Gastrocnemius medialis (tissue), 4 donors: Measurements from ENCODE around the gene XPO4. TPM values are rescaled to one million over a fixed set of nuclear protein-coding genes. Genes with fewer than 3 reads are reported as not detected.

Experiments
- ATAC-seq, 2 donors: fragments of 150-250 bp; one replicate each; pipeline ENCODE4 v1.9.1; 2016
- DNase-seq, 2 donors: peaks; one replicate each; pipeline ENCODE4 v3.0.0-alpha.2; 2019
- H3K27ac ChIP-seq, 4 donors: fragments of 200-600 bp; sonication (generic); 1 replicate in 1 of 4; 2 replicates in 3 of 4; pipeline ENCODE4 v1.5.1; 2016 to 2018; ENCODE audit warnings: mild to moderate bottlenecking in 2 of 4, moderate library complexity in 1 of 4
- H3K27me3 ChIP-seq, 3 donors: fragments of 200-600 bp; sonication (generic) in 2 of 3; 1 replicate in 1 of 3; 2 replicates in 2 of 3; pipeline versions ENCODE4 v1.5.1 to v1.6.0; 2016 to 2019; ENCODE audit warnings: mild to moderate bottlenecking in 1 of 3, moderate library complexity in 1 of 3
- H3K36me3 ChIP-seq, 2 donors: fragments of 200-600 bp; sonication (generic) in 1 of 2; one replicate each; pipeline ENCODE4 v1.5.1; 2017 to 2018
- H3K4me1 ChIP-seq, 2 donors: fragments of 200-600 bp; sonication (generic) in 1 of 2; one replicate each; pipeline ENCODE4 v1.5.1; 2016 to 2017; ENCODE audit warnings: mild to moderate bottlenecking in 2 of 2
- H3K4me3 ChIP-seq, 4 donors: fragments of 200-600 bp; sonication (generic) in 3 of 4; 1 replicate in 1 of 4; 2 replicates in 3 of 4; pipeline ENCODE4 v1.5.1; 2016 to 2019; ENCODE audit warnings: mild to moderate bottlenecking in 2 of 4
- H3K9me3 ChIP-seq, 3 donors: fragments of 200-600 bp; sonication (generic) in 2 of 3; 1 replicate in 1 of 3; 2 replicates in 2 of 3; pipeline ENCODE4 v1.5.1; 2016 to 2019
- POLR2A ChIP-seq, 2 donors: fragments of 450-650 bp; IDR thresholded peaks; one replicate each; pipeline ENCODE4 v1.6.1; 2017; ENCODE audit warnings: antibody characterized with exemption in 2 of 2, mild to moderate bottlenecking in 2 of 2, moderate library complexity in 2 of 2
- in situ Hi-C, 4 donors: fragments of 200-750 bp; cut with MboI; loops; one replicate each; pipeline versions ENCODE4 v1.15.0 to v1.8.0; 2017; ENCODE audit warnings: low sequenced_read_pairs in 4 of 4
- intact Hi-C: fragments of 100-400 bp; cut with DNase I; formaldehyde crosslinking; loops from one replicate; pipeline ENCODE4 v1.15.1; 2023; ENCODE audit warnings: low total_unique reads
- total RNA-seq, 4 donors: library from RNA; depleted of rRNA; stranded (reverse); fragments of >200 nt; gene quantifications; one replicate each; pipeline versions ENCODE4 v1.1.0 to v1.2.3, GENCODE V29; 2016
- TF ChIP-seq, protein P1 (sequence below), 5 experiments: fragments of 450-650 bp in 3 of 5; fragments of 200-600 bp in 2 of 5; sonication (generic) in 2 of 5; IDR thresholded peaks in 4 of 5; conservative IDR thresholded peaks in 1 of 5; 1 replicate in 4 of 5; 2 replicates in 1 of 5; pipeline ENCODE4 v1.5.1; 2016 to 2019; ENCODE audit warnings: antibody characterized with exemption in 5 of 5, mild to moderate bottlenecking in 3 of 5, moderate library complexity in 3 of 5

Gene XPO4
- total RNA-seq, 4 donors from 2014 or later: 10.0 to 18.7 (median 14.7) TPM

GRCh38 chr13:20740021-20740420 lies 162.5 kb downstream of the XPO4 start:
- H3K36me3 ChIP-seq: no peaks in the 10 kb centered on the region
- no peak for ATAC-seq

GRCh38 chr13:20738616-20739015 lies 163.9 kb downstream of the XPO4 start:
- H3K36me3 ChIP-seq: no peaks in the 10 kb centered on the region
- ATAC-seq (no peak), DNase-seq (no peak)
- H3K4me3 ChIP-seq: no peak overlapping the region
- TF ChIP-seq, protein P1, sequence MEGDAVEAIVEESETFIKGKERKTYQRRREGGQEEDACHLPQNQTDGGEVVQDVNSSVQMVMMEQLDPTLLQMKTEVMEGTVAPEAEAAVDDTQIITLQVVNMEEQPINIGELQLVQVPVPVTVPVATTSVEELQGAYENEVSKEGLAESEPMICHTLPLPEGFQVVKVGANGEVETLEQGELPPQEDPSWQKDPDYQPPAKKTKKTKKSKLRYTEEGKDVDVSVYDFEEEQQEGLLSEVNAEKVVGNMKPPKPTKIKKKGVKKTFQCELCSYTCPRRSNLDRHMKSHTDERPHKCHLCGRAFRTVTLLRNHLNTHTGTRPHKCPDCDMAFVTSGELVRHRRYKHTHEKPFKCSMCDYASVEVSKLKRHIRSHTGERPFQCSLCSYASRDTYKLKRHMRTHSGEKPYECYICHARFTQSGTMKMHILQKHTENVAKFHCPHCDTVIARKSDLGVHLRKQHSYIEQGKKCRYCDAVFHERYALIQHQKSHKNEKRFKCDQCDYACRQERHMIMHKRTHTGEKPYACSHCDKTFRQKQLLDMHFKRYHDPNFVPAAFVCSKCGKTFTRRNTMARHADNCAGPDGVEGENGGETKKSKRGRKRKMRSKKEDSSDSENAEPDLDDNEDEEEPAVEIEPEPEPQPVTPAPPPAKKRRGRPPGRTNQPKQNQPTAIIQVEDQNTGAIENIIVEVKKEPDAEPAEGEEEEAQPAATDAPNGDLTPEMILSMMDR (IDR thresholded peaks at IDR 0.05 in 4 of 5, conservative IDR thresholded peaks at IDR 0.05 in 1 of 5): no peak
- no peak for TF ChIP-seq POLR2A (IDR thresholded peaks at IDR 0.05)
- no peak overlapping the region for H3K27ac ChIP-seq
- H3K9me3 ChIP-seq: no peaks in the 10 kb centered on the region
- in situ Hi-C loops (no loop called here), intact Hi-C loops (no loop called here)
- no peaks in the 10 kb centered on the region for H3K27me3 ChIP-seq
- H3K4me1 ChIP-seq: no peaks in the 10 kb centered on the region

More at GRCh38 chr13:20740021-20740420, 162.5 kb downstream of the XPO4 start:
- intact Hi-C loops (no loop called here), in situ Hi-C loops (no loop called here)
- H3K9me3 ChIP-seq: no peaks in the 10 kb centered on the region
- TF ChIP-seq, protein P1 (IDR thresholded peaks at IDR 0.05 in 4 of 5, conservative IDR thresholded peaks at IDR 0.05 in 1 of 5): no peak
- TF ChIP-seq POLR2A (IDR thresholded peaks at IDR 0.05): no peak
- no peak overlapping the region for H3K4me3 ChIP-seq
- no peak overlapping the region for H3K27ac ChIP-seq
- no peaks in the 10 kb centered on the region for H3K27me3 ChIP-seq
- DNase-seq: no peak
- no peaks in the 10 kb centered on the region for H3K4me1 ChIP-seq

- Histone ChIP-seq H3K4me3 (no peak overlapping the region), H3K4me1 (peaks cover 12 to 16% of the 10 kb centered on the region in 2 donors), H3K36me3 (peaks cover 0 to 7% of the 10 kb centered on the region in 2 donors), H3K9me3 (no peaks in the 10 kb centered on the region), H3K27ac (peak overlapping the region in 1 of 4 donors; percentile 72), H3K27me3 (no peaks in the 10 kb centered on the region)
- in situ Hi-C loops (no loop called here), intact Hi-C loops (no loop called here)
- ATAC-seq (no peak), DNase-seq (no peak)
- TF ChIP-seq, protein P1 (IDR thresholded peaks at IDR 0.05 in 4 of 5, conservative IDR thresholded peaks at IDR 0.05 in 1 of 5): no peak
- no peak for TF ChIP-seq POLR2A (IDR thresholded peaks at IDR 0.05)
These were observed 172.6 kb downstream of the XPO4 start for GRCh38 chr13:20729633-20730585.

DNA sequence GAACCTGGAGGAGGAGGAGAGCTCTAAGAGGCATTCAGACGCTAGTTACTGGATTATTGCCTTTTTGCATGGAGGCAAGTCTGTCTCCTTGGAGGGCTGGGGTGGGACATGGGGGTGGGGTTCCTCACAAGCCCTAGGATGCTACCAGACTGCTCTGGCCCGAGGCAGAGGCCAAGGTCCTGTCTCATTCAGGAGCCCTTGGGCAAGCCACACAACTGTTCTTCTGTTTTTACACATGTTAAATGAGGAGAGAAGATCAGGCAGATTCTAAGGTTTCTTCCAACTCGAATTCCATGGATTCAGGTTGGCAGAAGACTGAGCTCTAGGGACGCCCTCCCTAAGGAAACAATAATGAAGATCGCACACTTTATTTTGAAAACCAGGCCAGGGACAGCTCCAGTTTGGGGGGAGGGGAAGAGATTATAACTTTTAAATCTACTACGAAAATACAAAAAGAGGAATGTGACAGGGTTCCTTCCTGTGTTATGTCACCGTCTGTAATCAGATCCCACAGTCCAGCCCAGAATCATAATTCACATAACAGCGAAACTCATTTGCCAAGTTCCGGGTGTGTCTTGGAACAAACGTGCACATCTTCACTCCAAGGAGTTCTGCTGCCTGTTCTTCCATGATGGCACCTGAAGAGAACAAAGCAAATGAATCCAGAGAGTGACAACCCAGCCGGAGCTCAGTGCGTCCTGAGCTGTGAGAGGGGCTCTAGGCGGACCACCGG lies 173.8 kb downstream of the XPO4 start:
- H3K27ac ChIP-seq: peak overlapping the region; percentile 44 to 77 (median 62)
- intact Hi-C loops (no loop called here), in situ Hi-C loops (no loop called here)
- H3K27me3 ChIP-seq: no peaks in the 10 kb centered on the region
- DNase-seq: peak in 1 of 2 donors; percentile 53
- ATAC-seq: peak; percentile 77 to 84
- no peak for TF ChIP-seq POLR2A (IDR thresholded peaks at IDR 0.05)
- TF ChIP-seq, protein P1 (IDR thresholded peaks at IDR 0.05 in 4 of 5, conservative IDR thresholded peaks at IDR 0.05 in 1 of 5): no peak
- H3K9me3 ChIP-seq: no peaks in the 10 kb centered on the region
- H3K4me3 ChIP-seq: no peak overlapping the region
- H3K4me1 ChIP-seq: peaks cover 12 to 16% of the 10 kb centered on the region in 2 donors
- H3K36me3 ChIP-seq: peaks cover 0 to 7% of the 10 kb centered on the region in 2 donors
